PC-3 (cell line): ENCODE results near the gene POGLUT3.

ENCODE experiments used
- CTCF ChIP-seq: fragments of 300-600 bp; sonication (generic); conservative IDR thresholded peaks from 2 replicates; pipeline ENCODE4 v1.5.1; 2017; ENCODE audit warnings: antibody characterized with exemption, low read depth, mild to moderate bottlenecking, low read length
- EZH2phosphoT487 ChIP-seq: fragments of 300-600 bp; sonication (generic); IDR thresholded peaks from 2 replicates; pipeline ENCODE4 v1.6.1; 2018; ENCODE audit warnings: mild to moderate bottlenecking, antibody characterized with exemption, low read length, borderline replicate concordance

GRCh38 chr11:108483163-108483562 is 15.0 kb downstream of the POGLUT3 start:
- TF ChIP-seq CTCF (no peak), EZH2phosphoT487 (no peak)
